ENCODE measurements around the gene PTPRG. TPM values are rescaled to one million over a fixed set of nuclear protein-coding genes. Genes with fewer than 3 reads are reported as not detected.

The PTPRG gene
- total RNA-seq, 2 donors from 2014 or later = 76.5 to 108 TPM

- Mint-ChIP-seq H3K9me3 (peaks cover 8% of the 10 kb centered on the region), H3K27me3 (ENCODE audit: insufficient read depth) (peaks cover 2% of the 10 kb centered on the region), H3K4me1 (peaks cover 30% of the 10 kb centered on the region), H3K27ac (peak overlapping the region; percentile 98), H3K4me3 (peak overlapping the region; percentile 96), H3K36me3 (ENCODE audit: low read depth) (no peaks in the 10 kb centered on the region)
- H3K9ac ChIP-seq (ENCODE audit: extremely low read depth, low read length, poor library complexity, severe bottlenecking) = peak overlapping the region; percentile 97
- DNase-seq = peak; percentile 94
- peak overlapping the region; percentile 99 for H3K27ac ChIP-seq (ENCODE audit: low read depth, low read length)
- no peaks in the 10 kb centered on the region for H3K36me3 ChIP-seq (ENCODE audit: control insufficient read depth, insufficient read depth, low read length)
- no peak for TF ChIP-seq CTCF (conservative IDR thresholded peaks at IDR 0.05)
- peaks cover 2% of the 10 kb centered on the region for H3K4me1 ChIP-seq (ENCODE audit: control insufficient read depth, insufficient read depth, low read length)
- peak overlapping the region; percentile 96 for H3K4me3 ChIP-seq (ENCODE audit: low read length)
- peaks cover 11% of the 10 kb centered on the region for H3K9me3 ChIP-seq (ENCODE audit: control insufficient read depth, low read length)
- 0% methylated on average over 15 to 64 of the region's 64 CpGs for WGBS, 2 experiments (ENCODE audit: insufficient coverage in 1 of 2, insufficient read length in 1 of 2)
- H3K27me3 ChIP-seq (ENCODE audit: control insufficient read depth, insufficient read depth, low read length, poor library complexity, severe bottlenecking) = no peaks in the 10 kb centered on the region
Measured at GRCh38 chr3:61560517-61561373, 626 bp upstream of the PTPRG start.

- Mint-ChIP-seq H3K4me3 (peak overlapping the region; percentile 96), H3K9me3 (peaks cover 8% of the 10 kb centered on the region), H3K36me3 (ENCODE audit: low read depth) (no peaks in the 10 kb centered on the region), H3K27ac (peak overlapping the region; percentile 92), H3K4me1 (peaks cover 34% of the 10 kb centered on the region), H3K27me3 (ENCODE audit: insufficient read depth) (peaks cover 2% of the 10 kb centered on the region)
- Histone ChIP-seq H3K9ac (ENCODE audit: extremely low read depth, low read length, poor library complexity, severe bottlenecking) (peak overlapping the region; percentile 97), H3K4me3 (ENCODE audit: low read length) (peak overlapping the region; percentile 96), H3K9me3 (ENCODE audit: control insufficient read depth, low read length) (peaks cover 11% of the 10 kb centered on the region), H3K27ac (ENCODE audit: low read depth, low read length) (peak overlapping the region; percentile 99), H3K36me3 (ENCODE audit: control insufficient read depth, insufficient read depth, low read length) (no peaks in the 10 kb centered on the region), H3K4me1 (ENCODE audit: control insufficient read depth, insufficient read depth, low read length) (peaks cover 2% of the 10 kb centered on the region), H3K27me3 (ENCODE audit: control insufficient read depth, insufficient read depth, low read length, poor library complexity, severe bottlenecking) (no peaks in the 10 kb centered on the region)
- TF ChIP-seq CTCF (conservative IDR thresholded peaks at IDR 0.05) = no peak
- 0% methylated on average over 15 to 65 of the region's 65 CpGs for WGBS, 2 experiments (ENCODE audit: insufficient coverage in 1 of 2, insufficient read length in 1 of 2)
- DNase-seq = no peak
Measured at GRCh38 chr3:61562042-61562720, 810 bp downstream of the PTPRG start.

GRCh38 chr3:61562721-61563312, 1.4 kb downstream of the PTPRG start:
- H3K9me3 ChIP-seq (ENCODE audit: control insufficient read depth, low read length) = peaks cover 7% of the 10 kb centered on the region
- Mint-ChIP-seq H3K27me3 (ENCODE audit: insufficient read depth) (no peaks in the 10 kb centered on the region), H3K36me3 (ENCODE audit: low read depth) (no peaks in the 10 kb centered on the region), H3K4me1 (peaks cover 34% of the 10 kb centered on the region), H3K27ac (peak overlapping the region; percentile 92), H3K4me3 (peak overlapping the region; percentile 96), H3K9me3 (peaks cover 8% of the 10 kb centered on the region)
- no peak for TF ChIP-seq CTCF (conservative IDR thresholded peaks at IDR 0.05)
- peak overlapping the region; percentile 96 for H3K4me3 ChIP-seq (ENCODE audit: low read length)
- DNase-seq = peak; percentile 79
- no peak overlapping the region for H3K27ac ChIP-seq (ENCODE audit: low read depth, low read length)
- H3K4me1 ChIP-seq (ENCODE audit: control insufficient read depth, insufficient read depth, low read length) = peaks cover 2% of the 10 kb centered on the region
- WGBS, 2 experiments (ENCODE audit: insufficient coverage in 1 of 2, insufficient read length in 1 of 2) = 0 to 2% methylated on average over 10 to 44 of the region's 44 CpGs
- H3K27me3 ChIP-seq (ENCODE audit: control insufficient read depth, insufficient read depth, low read length, poor library complexity, severe bottlenecking) = no peaks in the 10 kb centered on the region
- H3K9ac ChIP-seq (ENCODE audit: extremely low read depth, low read length, poor library complexity, severe bottlenecking) = peak overlapping the region; percentile 97
- no peaks in the 10 kb centered on the region for H3K36me3 ChIP-seq (ENCODE audit: control insufficient read depth, insufficient read depth, low read length)
